Activated CD4-positive, alpha-beta T cell treated with anti-CD3 and anti-CD28 coated beads, Interleukin-2, amount 50 U/mL, for 4 hours (primary cell): ENCODE measurements around the gene STXBP6.
"Not testable (repeated sequence)": the region's sequence is repeated elsewhere in the genome, so short reads cannot be mapped to it uniquely, and the experiment has no call there.

Experiments
- DNase-seq, 2 experiments: peaks; one replicate each; pipeline ENCODE4 v3.0.0-alpha.2; 2020

Gene STXBP6

DNA sequence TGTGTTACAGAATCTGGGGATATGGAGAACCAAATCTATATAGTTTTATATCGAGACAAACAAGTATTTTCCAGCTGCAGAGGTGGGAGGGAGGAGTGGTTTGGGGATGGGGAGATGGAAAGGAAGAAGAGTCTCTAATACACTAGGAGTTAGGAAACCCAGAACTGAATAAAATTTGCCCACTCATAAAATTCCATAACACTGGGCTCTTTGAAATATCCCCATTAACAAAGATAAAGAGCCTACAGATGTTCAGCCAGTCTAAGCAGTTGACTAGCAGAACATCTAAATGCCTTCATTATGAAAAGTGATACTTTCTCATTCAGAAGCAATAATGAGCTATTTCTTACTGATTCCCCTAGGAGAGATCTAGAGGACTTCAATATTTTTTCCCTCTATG lies 264.2 kb downstream of the STXBP6 start:
- no peak for DNase-seq

DNA sequence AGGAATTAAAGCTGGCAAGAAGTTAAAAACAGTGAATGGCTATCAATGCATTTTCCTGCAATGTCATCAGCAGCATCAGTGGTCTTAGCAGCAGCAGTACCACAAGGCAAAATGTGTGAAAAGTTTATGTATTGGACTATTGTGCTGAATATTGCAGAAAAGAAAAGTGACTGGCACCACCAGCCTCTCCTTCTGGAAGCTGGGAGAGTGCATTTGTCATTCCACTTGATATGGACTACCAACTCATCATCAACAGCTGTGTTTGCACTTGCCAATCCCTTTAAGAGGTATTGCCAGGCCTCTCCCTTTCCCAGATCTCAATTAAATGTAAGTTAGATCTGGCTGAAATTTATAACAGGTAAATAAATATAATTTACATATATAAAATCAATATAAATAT lies 265.0 kb downstream of the STXBP6 start:
- no peak for DNase-seq

DNA sequence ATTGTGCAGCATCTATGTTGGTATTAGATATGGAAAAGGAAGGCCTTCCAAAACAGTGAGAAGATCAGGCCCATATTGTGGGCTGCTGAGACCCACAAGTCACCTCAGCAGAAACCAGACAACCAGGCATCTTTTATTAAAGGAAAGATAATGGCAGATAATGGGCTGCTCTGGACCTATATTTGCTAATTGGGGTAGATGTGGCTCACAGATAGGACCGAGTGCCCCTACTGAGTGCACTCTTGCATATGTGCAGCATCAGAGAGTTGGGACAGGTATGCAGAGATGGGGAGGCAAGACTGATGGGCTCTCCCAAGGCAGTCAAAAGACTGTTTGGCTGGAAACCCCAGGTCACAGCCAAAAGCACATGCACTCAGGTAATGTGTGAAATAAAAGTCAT lies 266.2 kb downstream of the STXBP6 start:
- DNase-seq = no peak

DNA sequence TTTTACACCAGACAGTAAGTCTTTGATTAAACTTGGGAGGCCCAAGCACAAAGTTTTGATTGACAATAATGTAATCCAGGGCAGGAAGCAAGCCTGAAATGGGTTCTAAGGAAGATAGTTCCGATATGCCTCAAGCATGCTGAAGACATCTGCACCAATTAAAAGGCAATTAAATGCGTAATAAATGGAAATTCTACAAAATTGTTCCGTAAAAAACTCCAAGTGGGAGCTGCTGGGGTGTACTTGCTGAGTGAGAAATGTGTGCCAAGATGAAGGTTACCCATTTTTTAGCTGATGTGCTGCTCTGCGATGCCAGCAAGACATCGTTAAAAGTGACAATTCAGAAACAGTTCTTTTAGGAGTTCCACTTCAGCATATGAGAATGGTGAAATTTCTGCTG lies 269.7 kb downstream of the STXBP6 start:
- DNase-seq = no peak

DNA sequence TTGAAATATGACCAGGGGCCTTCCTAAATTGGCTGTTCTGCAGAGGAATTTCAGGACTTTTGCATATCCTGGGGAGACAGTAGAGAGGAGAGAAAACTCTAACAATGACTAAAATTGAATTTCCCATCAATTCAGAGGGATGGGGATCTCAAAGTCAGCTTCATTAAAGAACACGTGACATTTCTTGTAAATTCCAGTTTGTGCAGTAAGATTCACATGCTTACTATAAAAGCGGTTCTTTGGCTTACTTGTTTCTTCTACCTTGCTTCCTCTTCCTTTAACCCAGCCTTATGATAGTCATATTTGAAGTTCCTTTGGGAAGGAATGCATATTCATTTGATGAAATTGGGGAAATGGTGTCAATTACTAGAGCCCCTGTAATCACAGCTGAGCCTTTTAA lies 272.3 kb downstream of the STXBP6 start:
- DNase-seq = no peak

DNA sequence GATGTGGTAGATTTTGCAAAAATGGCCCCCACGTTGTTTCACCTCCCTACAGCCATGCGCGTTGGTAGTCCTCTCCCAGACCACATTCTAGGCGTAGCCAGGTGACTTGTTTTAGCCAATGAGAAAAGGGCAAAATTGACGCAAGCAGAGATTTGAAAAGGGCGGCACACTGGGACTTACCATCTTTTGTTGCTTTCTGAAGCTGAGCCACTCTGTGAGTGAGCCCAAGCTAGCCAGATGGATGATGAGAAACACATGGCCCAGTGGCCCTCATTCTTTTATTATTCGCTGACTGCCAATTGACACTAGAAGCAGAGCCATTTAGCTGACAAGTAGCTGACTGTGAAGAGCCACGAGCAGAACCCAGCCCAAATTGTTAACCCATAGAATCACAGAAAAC lies 274.0 kb downstream of the STXBP6 start:
- DNase-seq = no peak

DNA sequence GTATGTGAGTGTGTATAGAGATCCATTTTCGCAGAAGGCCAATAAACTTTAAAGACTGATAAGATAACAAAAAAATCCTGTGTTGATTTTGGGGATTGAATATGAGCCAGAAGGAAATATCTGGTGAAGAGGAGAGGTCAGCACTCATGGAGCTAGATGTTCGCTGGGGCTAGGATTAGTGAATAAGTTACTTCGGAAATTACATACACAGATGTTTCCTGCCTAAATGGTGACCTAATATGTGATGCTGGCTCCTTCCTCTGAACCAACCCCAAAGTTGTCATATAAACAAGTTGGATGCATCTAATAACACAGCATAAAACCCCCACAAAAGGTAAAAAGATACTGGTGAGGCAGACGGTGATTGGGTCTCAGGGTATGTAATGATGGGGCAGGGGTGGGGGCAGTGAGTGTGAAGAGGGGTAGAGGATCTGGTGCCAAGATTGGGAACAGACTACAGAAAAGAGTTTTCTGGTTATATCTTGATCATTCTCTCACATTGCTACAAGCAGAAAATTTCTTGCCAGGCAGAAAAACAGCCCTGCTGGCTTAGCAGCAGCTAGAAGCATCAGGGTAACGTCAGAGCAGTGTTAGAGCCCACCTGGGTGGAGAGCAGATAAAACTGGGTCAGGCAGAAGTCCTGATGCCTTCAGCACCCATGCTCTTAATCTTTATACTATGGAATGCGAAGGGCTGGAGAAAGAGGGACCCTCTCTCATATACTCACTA lies 275.6 kb downstream of the STXBP6 start:
- no peak for DNase-seq

DNA sequence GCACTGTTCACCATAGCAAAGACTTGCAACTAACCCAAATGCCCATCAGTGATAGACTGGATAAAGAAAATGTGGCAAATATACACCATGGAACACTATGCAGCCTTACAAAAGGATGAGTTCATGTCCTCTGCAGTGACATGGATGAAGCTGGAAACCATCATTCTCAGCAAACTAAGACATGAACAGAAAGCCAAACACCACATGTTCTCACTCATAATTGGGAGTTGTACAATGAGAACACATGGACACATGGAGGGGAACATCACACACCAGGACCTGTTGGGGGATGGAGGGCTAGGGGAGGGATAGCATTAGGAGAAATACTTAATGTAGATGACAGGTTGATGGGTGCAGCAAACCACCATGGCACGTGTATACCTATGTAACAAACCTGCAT lies 276.4 kb downstream of the STXBP6 start:
- DNase-seq = not testable (repeated sequence)

DNA sequence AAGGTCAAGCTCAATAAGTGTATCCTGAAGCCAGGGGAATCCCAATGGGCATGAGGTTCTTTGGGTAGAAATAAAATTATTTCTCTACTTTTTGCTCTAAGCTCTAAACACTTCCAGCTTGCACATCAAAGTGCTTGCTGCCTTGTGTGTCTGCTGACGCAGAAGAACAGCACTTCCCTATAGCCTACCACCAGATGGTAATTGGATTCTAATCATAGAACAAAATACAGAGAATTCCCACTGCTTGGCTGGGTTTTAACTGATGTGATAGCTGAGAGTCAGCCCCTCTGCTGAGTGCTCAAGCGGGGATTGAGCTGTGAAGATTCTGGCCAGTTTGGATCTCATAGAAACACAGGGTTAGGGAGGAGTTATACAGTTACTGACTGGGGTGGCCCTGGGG lies 283.5 kb downstream of the STXBP6 start:
- DNase-seq = no peak

DNA sequence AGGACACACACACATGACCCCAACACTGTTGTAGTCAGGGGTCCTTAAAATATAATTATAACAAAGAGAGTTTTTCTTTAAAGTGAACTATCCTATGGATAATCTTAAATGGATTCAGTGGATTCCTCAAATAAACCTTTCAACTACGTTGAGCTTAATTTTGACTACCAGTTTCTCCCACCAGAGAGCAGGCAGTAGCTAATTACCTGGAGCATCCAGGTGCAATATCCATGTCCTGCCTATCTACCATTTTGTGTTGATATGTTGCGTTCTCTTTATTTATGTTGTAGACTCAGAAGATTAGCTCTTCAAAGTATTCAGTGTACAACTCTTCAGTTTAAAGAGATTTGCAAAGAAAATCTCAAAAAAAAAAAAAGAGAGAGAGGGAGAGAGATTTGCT lies 288.8 kb downstream of the STXBP6 start:
- DNase-seq = no peak
